Heart left ventricle (tissue), 16 donors: Measurements from ENCODE around the gene ATP1B3. TPM values are rescaled to one million over a fixed set of nuclear protein-coding genes. Genes with fewer than 3 reads are reported as not detected.

ENCODE experiments used
- ATAC-seq, 4 donors: fragments of 200-7000 bp; cut with Tn5 transposase; one replicate each; pipeline ENCODE4 v1.9.1; 2020 to 2022; ENCODE audit warnings: moderate library complexity in 4 of 4, mild to moderate bottlenecking in 3 of 4, moderate number of reproducible peaks in 1 of 4
- DNase-seq, 5 donors: peaks; one replicate each; pipeline ENCODE4 v3.0.0-alpha.2; 2020
- H3K27ac ChIP-seq, 12 donors: fragments of 200-600 bp; sonication (generic) in 4 of 12; one replicate each; pipeline versions ENCODE4 v1.5.0 to v1.8.0; 2016 to 2022; ENCODE audit warnings: mild to moderate bottlenecking in 2 of 12
- H3K27me3 ChIP-seq, 9 donors: fragments of 200-600 bp; sonication (generic) in 2 of 9; one replicate each; pipeline versions ENCODE4 v1.5.1 to v1.8.0; 2016 to 2022; ENCODE audit warnings: mild to moderate bottlenecking in 3 of 9
- H3K36me3 ChIP-seq, 9 donors: fragments of 200-600 bp; sonication (generic) in 2 of 9; one replicate each; pipeline versions ENCODE4 v1.5.0 to v1.8.0; 2018 to 2022; ENCODE audit warnings: mild to moderate bottlenecking in 2 of 9
- H3K4me1 ChIP-seq, 12 donors: fragments of 200-600 bp; sonication (generic) in 4 of 12; one replicate each; pipeline versions ENCODE4 v1.5.0 to v1.8.0; 2016 to 2022; ENCODE audit warnings: mild to moderate bottlenecking in 3 of 12
- H3K4me3 ChIP-seq, 12 donors: fragments of 200-600 bp; sonication (generic) in 4 of 12; one replicate each; pipeline versions ENCODE4 v1.5.0 to v1.8.0; 2017 to 2022; ENCODE audit warnings: mild to moderate bottlenecking in 9 of 12, moderate library complexity in 4 of 12
- H3K9me3 ChIP-seq, 12 donors: fragments of 200-600 bp; sonication (generic) in 4 of 12; one replicate each; pipeline versions ENCODE4 v1.5.0 to v1.8.0; 2016 to 2022; ENCODE audit warnings: mild to moderate bottlenecking in 1 of 12
- POLR2A ChIP-seq, 2 donors: fragments of 450-650 bp; IDR thresholded peaks; one replicate each; pipeline ENCODE4 v1.6.1; 2017; ENCODE audit warnings: antibody characterized with exemption in 2 of 2, mild to moderate bottlenecking in 2 of 2, moderate library complexity in 2 of 2
- WGBS, 4 donors: extraction: QIAGEN DNeasy Blood & Tissue Kit in 2 of 4; methylation state at CpG; one replicate each; pipeline versions ENCODE4 v1.1.5 to v1.1.7; 2013 to 2018; 5-methylcytosine and 5-hydroxymethylcytosine counted together
- intact Hi-C, 10 donors: fragments of 100-400 bp; cut with DNase I; formaldehyde crosslinking; loops; one replicate each; pipeline versions ENCODE4 v1.11.1 to v1.14.2; 2022
- polyA plus RNA-seq, 2 donors: library from polyadenylated mRNA; stranded (reverse); fragments of 200-250 nt; gene quantifications; one replicate each; pipeline ENCODE4 v1.2.3, GENCODE V29; 2013
- total RNA-seq, 9 donors: library from RNA; depleted of rRNA in 2 of 9; stranded (reverse); fragments of >200 nt in 2 of 9; fragmentation: NEBNext Ultra II Directional in 3 of 9; extraction: Animal tissue kit (Norgen Biotek cat#: 25700) in 3 of 9; gene quantifications; one replicate each; pipeline versions ENCODE4 v1.1.0 to v1.2.4, GENCODE V29; 2016 to 2023
- TF ChIP-seq, protein P1 (sequence below), 12 donors: fragments of 200-600 bp; sonication (generic) in 4 of 12; IDR thresholded peaks; one replicate each; pipeline versions ENCODE4 v1.5.0 to v1.8.0; 2018 to 2022; ENCODE audit warnings: antibody characterized with exemption in 12 of 12, mild to moderate bottlenecking in 5 of 12
- donor health status: ischemic (EF 13 %, LVEDD 7.1; RV severe dilation, severe dysfunction).
- donor health status: healthy with polysubstance abuse.
- donor health status: DM: no; HTN: yes; CAD: no.
- donor health status: DM: no; HTN: no; CAD: no.
- donor health status: ischemic (EF 25% LVEDD 6.9; RV normal size, moderate dysfunction).
- donor health status: ischemic (EF 25% LVEDD 5.7; RV mildly dilated, moderate dysfunction).
- donor health status: healthy.
- donor health status: DM: yes; HTN: yes; CAD: no.
- donor health status: ischemic (EF 35%, LVEDD 5.7; RV mildly dilated, moderate dysfunction).
- donor health status: nonischemic (EF 11% LVEDD 7.7; RV severe dilation, severe dysfunction).
- donor health status: DM: yes; HTN: yes; CAD: no.
- donor health status: PGD.
- donor health status: ischemic (EF 29% LVEDD 5.4; RV normal size, mild dysfunction).
- donor health status: nonischemic (EF 23%, LVEDD 6.1; RV moderate dilation, normal function).

Gene ATP1B3
- total and polyA plus RNA-seq, 11 donors, result 19.1 to 90.0 (median 46.1) TPM

DNA sequence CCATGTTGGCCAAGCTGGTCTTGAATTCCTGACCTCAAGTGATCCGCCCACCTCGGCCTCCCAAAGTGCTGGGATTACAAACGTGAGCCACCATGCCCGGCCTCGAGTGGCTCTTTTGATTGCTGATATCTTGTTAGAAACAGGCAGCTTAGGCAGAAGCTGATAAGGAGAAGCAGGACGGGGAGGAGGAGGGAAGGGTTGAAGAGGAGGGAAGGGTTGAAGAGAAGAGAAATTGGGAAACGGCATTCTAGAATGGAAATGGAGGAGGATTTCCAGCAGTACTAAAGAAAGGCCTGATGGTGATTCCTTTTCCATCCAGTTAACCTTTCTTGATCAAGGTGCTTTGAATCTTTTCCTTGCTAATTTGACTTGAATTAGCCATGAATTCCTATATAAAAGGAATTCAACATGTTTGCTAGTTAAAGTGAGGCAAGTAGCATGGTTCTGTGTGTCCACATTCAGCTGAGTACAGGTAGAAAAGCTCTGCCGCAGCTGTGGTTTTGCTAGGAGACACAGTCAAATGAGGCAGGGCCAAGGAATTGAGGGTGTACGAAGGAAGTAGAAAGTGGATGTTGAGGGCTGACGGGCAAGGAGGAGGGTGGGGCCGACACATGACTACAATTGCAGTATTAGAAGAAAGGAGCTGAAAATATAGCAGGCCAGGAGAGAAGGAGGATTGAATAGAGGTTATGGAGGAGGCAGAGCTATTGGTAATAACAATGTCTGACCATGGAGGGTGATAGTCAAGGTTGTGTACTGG lies 27.2 kb upstream of the ATP1B3 start:
- no peak overlapping the region for H3K27ac ChIP-seq

DNA sequence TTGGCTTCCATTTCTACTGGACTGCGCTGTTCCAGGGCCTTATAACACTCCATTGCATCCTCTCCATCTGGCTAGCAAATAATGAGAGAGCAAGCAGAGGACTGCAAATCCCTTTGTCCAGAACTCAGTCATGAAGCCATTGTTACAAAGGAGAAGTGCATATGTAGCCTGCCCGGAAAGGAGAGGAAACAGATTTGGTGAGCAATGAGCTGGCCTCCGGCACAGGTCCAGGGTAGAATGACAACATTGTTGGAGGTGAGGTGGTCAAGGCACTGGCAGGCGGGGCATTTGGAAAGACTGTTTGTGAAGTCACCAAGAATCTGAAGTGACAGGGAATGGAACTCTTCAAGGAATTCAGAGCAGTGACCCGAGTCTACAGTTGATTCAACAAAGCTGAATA lies 25.0 kb upstream of the ATP1B3 start:
- DNase-seq (peak in 4 of 5 donors; percentile 36 to 56 (median 46)), ATAC-seq (peak in 3 of 4 donors; percentile 68 to 87 (median 71))
- H3K27ac ChIP-seq, result peak overlapping the region in 3 of 12 donors; percentile 31 to 75 (median 48)
- TF ChIP-seq, protein P1, sequence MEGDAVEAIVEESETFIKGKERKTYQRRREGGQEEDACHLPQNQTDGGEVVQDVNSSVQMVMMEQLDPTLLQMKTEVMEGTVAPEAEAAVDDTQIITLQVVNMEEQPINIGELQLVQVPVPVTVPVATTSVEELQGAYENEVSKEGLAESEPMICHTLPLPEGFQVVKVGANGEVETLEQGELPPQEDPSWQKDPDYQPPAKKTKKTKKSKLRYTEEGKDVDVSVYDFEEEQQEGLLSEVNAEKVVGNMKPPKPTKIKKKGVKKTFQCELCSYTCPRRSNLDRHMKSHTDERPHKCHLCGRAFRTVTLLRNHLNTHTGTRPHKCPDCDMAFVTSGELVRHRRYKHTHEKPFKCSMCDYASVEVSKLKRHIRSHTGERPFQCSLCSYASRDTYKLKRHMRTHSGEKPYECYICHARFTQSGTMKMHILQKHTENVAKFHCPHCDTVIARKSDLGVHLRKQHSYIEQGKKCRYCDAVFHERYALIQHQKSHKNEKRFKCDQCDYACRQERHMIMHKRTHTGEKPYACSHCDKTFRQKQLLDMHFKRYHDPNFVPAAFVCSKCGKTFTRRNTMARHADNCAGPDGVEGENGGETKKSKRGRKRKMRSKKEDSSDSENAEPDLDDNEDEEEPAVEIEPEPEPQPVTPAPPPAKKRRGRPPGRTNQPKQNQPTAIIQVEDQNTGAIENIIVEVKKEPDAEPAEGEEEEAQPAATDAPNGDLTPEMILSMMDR (IDR thresholded peaks at IDR 0.05), result no peak
- no peak for TF ChIP-seq POLR2A (IDR thresholded peaks at IDR 0.05)
- no peaks in the 10 kb centered on the region for H3K9me3 ChIP-seq
- 61 to 68% (median 67%) methylated on average over 5 of the region's 5 CpGs for WGBS, 4 donors
- no peak overlapping the region for H3K4me3 ChIP-seq
- peaks cover 0 to 56% (median 2%) of the 10 kb centered on the region in 12 donors for H3K4me1 ChIP-seq
- no peaks in the 10 kb centered on the region for H3K27me3 ChIP-seq
- intact Hi-C loops, result no loop called here
- H3K36me3 ChIP-seq, result no peaks in the 10 kb centered on the region

More for the DNA sequence above, 27.2 kb upstream of the ATP1B3 start:
- no peak overlapping the region for H3K4me3 ChIP-seq
- no peaks in the 10 kb centered on the region for H3K9me3 ChIP-seq
- WGBS, 4 donors, result 56 to 71% (median 65%) methylated on average over 11 of the region's 11 CpGs
- no peak for ATAC-seq
- DNase-seq, result no peak
- H3K36me3 ChIP-seq, result no peaks in the 10 kb centered on the region
- intact Hi-C loops, result no loop called here
- H3K4me1 ChIP-seq, result peaks cover 0 to 50% (median 2%) of the 10 kb centered on the region in 12 donors
- no peaks in the 10 kb centered on the region for H3K27me3 ChIP-seq
- TF ChIP-seq, protein P1 (IDR thresholded peaks at IDR 0.05), result no peak
- TF ChIP-seq POLR2A (IDR thresholded peaks at IDR 0.05), result no peak

DNA sequence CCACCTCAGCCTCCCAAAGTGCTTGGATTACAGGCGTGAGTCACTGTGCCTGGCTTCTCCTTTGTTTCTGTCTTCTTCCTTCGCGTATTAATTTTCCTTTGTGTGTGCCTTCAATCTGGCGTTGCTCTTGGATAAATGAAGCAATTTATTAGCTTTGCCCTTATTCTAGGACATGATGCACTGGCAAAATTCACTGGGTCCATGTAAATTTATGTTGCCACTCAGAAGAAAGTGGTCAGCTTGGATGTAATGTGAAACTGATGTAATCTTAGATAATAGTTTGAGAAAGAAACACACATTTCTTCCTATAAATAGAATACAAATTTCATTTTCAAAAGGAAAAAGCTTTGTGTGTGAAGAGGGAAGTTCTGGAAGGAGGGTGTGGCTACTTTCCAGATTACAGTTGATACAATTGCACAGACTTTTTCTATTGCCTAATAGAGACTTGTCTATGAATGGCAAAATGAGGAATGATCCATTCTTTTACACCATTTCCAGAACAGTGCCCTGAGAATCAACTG lies 23.3 kb upstream of the ATP1B3 start:
- Histone ChIP-seq H3K27ac (peak overlapping the region in 10 of 12 donors; percentile 24 to 77 (median 67)), H3K36me3 (no peaks in the 10 kb centered on the region), H3K27me3 (no peaks in the 10 kb centered on the region), H3K9me3 (no peaks in the 10 kb centered on the region), H3K4me3 (no peak overlapping the region), H3K4me1 (peaks cover 0 to 56% (median 2%) of the 10 kb centered on the region in 12 donors)
- intact Hi-C loops, result no loop called here
- 58 to 70% (median 63%) methylated on average over 4 of the region's 4 CpGs for WGBS, 4 donors
- TF ChIP-seq, protein P1 (IDR thresholded peaks at IDR 0.05), result no peak
- TF ChIP-seq POLR2A (IDR thresholded peaks at IDR 0.05), result no peak
- DNase-seq (peak in 1 of 5 donors; percentile 12), ATAC-seq (peak in 3 of 4 donors; percentile 33 to 62 (median 51))

DNA sequence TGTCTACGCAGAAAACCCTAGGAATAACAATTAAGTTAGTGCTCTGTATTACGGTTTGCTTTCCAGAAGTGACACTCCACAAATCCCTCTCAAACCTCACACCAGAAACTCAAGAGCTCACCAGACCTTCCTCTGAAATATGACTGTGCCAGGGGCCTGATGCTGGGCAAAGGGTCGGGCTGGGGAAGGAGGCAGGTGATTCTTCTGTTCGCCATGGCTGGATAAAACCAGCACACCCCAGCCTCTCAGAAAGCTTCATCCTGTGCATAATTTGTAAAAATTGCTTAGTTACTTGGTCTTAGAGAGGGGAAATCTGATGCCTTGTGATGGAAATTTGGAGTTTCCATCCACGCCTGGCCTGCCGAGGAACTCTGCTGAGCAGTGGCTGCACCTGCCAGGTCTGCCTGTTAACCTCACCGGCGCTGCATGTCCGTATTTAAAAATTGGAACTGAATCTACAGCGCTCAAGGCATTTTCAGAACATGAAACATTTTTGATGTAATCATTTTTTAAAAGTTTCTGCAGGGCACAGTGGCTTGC lies 22.7 kb upstream of the ATP1B3 start:
- DNase-seq, result no peak
- Histone ChIP-seq H3K36me3 (no peaks in the 10 kb centered on the region), H3K27me3 (no peaks in the 10 kb centered on the region), H3K4me3 (no peak overlapping the region), H3K9me3 (no peaks in the 10 kb centered on the region), H3K4me1 (peaks cover 0 to 54% (median 2%) of the 10 kb centered on the region in 12 donors), H3K27ac (peak overlapping the region in 8 of 12 donors; percentile 24 to 77 (median 70))
- TF ChIP-seq, protein P1 (IDR thresholded peaks at IDR 0.05), result no peak
- no peak for TF ChIP-seq POLR2A (IDR thresholded peaks at IDR 0.05)
- intact Hi-C loops, result no loop called here
- 73 to 88% (median 83%) methylated on average over 10 of the region's 10 CpGs for WGBS, 4 donors
- ATAC-seq, result no peak
